DLD1 (cell line): ENCODE measurements around the gene SLC30A4.
"Not testable (repeated sequence)": the region's sequence is repeated elsewhere in the genome, so short reads cannot be mapped to it uniquely, and the experiment has no call there.

Experiments used
- in situ Hi-C: cut with HindIII; loops from 2 replicates; pipeline ENCODE4 v1.10.0; 2017; ENCODE audit warnings: low sequenced_read_pairs

The SLC30A4 gene

GRCh38 chr15:45522328-45523165 is at the start of gene SLC30A4:
Gene SLC30A4 (minus strand): TSS chr15:45522755. CDS start chr15:45522354, 401 bp downstream.
- in situ Hi-C loops = no loop called here

- in situ Hi-C loops = no loop called here
Measured at GRCh38 chr15:45555934-45556608, 33.5 kb upstream of the SLC30A4 start.

- in situ Hi-C loops = no loop called here
Measured at GRCh38 chr15:45551676-45552075, 29.1 kb upstream of the SLC30A4 start.

GRCh38 chr15:45550436-45550835 is 27.9 kb upstream of the SLC30A4 start:
- in situ Hi-C loops = no loop called here

GRCh38 chr15:45549541-45550220 is 27.1 kb upstream of the SLC30A4 start:
- in situ Hi-C loops = no loop called here

- in situ Hi-C loops = no loop called here
Measured at GRCh38 chr15:45548753-45549520, 26.4 kb upstream of the SLC30A4 start.

- in situ Hi-C loops = no loop called here
Measured at GRCh38 chr15:45546789-45547188, 24.2 kb upstream of the SLC30A4 start.

- in situ Hi-C loops = no loop called here
Measured at GRCh38 chr15:45544266-45545023, 21.9 kb upstream of the SLC30A4 start.

GRCh38 chr15:45543051-45543450 is 20.5 kb upstream of the SLC30A4 start:
- in situ Hi-C loops = no loop called here

- in situ Hi-C loops = no loop called here
Measured at GRCh38 chr15:45540531-45540930, 18.0 kb upstream of the SLC30A4 start.

GRCh38 chr15:45539680-45540079 is 17.1 kb upstream of the SLC30A4 start:
- in situ Hi-C loops = no loop called here

GRCh38 chr15:45536934-45537333 is 14.4 kb upstream of the SLC30A4 start:
- in situ Hi-C loops = no loop called here

GRCh38 chr15:45535486-45536042 is 13.0 kb upstream of the SLC30A4 start:
- in situ Hi-C loops = no loop called here

GRCh38 chr15:45534821-45535220 is 12.3 kb upstream of the SLC30A4 start:
- in situ Hi-C loops = no loop called here

- in situ Hi-C loops = not testable (repeated sequence)
Measured at GRCh38 chr15:45532892-45533291, 10.3 kb upstream of the SLC30A4 start.

GRCh38 chr15:45529613-45530012 is 7.1 kb upstream of the SLC30A4 start:
- in situ Hi-C loops = no loop called here

GRCh38 chr15:45527086-45527485 is 4.5 kb upstream of the SLC30A4 start:
- in situ Hi-C loops = no loop called here

GRCh38 chr15:45523166-45523460 is 558 bp upstream of the SLC30A4 start:
- in situ Hi-C loops = no loop called here

GRCh38 chr15:45521596-45522327 is 793 bp downstream of the SLC30A4 start:
- in situ Hi-C loops = no loop called here
